DOHH2 (cell line): Measurements from ENCODE around the gene MRTFA.

Source experiments
- H3F3A ChIP-seq: fragments of 200-600 bp; sonication (generic), shearing (Covaris generic); 2 replicates; pipeline ENCODE4 v1.6.0; 2016; ENCODE audit warnings: antibody characterized with exemption, mild to moderate bottlenecking; ENCODE audit not compliant: control insufficient read depth, insufficient read depth
- H3K27ac ChIP-seq: fragments of 200-600 bp; sonication (generic); 2 replicates; pipeline ENCODE4 v1.5.1; 2014; ENCODE audit warnings: low read depth, mild to moderate bottlenecking, low read length, moderate library complexity
- H3K27me3 ChIP-seq: fragments of 200-600 bp; sonication (generic); 2 replicates; pipeline ENCODE4 v1.6.1; 2014; ENCODE audit warnings: mild to moderate bottlenecking, low read length, mixed read lengths; ENCODE audit not compliant: control insufficient read depth
- H3K36me3 ChIP-seq: fragments of 200-600 bp; sonication (generic); 2 replicates; pipeline ENCODE4 v1.6.1; 2014; ENCODE audit warnings: mild to moderate bottlenecking, low read length, moderate library complexity, mixed read lengths; ENCODE audit not compliant: control insufficient read depth
- H3K4me1 ChIP-seq: fragments of 200-600 bp; sonication (generic); 2 replicates; pipeline ENCODE4 v1.6.1; 2014; ENCODE audit warnings: mild to moderate bottlenecking, low read length, mixed read lengths; ENCODE audit not compliant: control insufficient read depth
- H3K4me2 ChIP-seq: fragments of 200-600 bp; sonication (generic); 2 replicates; pipeline ENCODE4 v1.6.0; 2014; ENCODE audit warnings: mild to moderate bottlenecking, low read length, moderate library complexity
- H3K4me3 ChIP-seq: fragments of 200-600 bp; sonication (generic); 2 replicates; pipeline ENCODE4 v1.5.1; 2014; ENCODE audit warnings: mild to moderate bottlenecking, low read length, mixed read lengths
- H3K79me2 ChIP-seq: fragments of 200-600 bp; sonication (generic); 2 replicates; pipeline ENCODE4 v1.6.1; 2014; ENCODE audit warnings: mild to moderate bottlenecking, low read length, mixed read lengths; ENCODE audit not compliant: control insufficient read depth
- H3K9me2 ChIP-seq: fragments of 200-600 bp; sonication (generic); replicated peaks from 2 replicates; pipeline ENCODE4 v1.6.1; 2014; ENCODE audit warnings: mild to moderate bottlenecking, low read length, mixed read lengths; ENCODE audit not compliant: control insufficient read depth
- H3K9me3 ChIP-seq: fragments of 200-600 bp; sonication (generic); 2 replicates; pipeline ENCODE4 v1.6.1; 2014; ENCODE audit warnings: antibody characterized with exemption, low read length, mixed read lengths; ENCODE audit not compliant: control insufficient read depth, insufficient read depth
- H4K20me1 ChIP-seq: fragments of 200-600 bp; sonication (generic); 2 replicates; pipeline ENCODE4 v1.6.0; 2014; ENCODE audit warnings: low read depth, mild to moderate bottlenecking, antibody characterized with exemption, low read length, moderate library complexity; ENCODE audit not compliant: control insufficient read depth, insufficient read depth
- EZH2phosphoT487 ChIP-seq: fragments of 200-600 bp; sonication (generic); IDR thresholded peaks from 2 replicates; pipeline ENCODE4 v1.6.1; 2017; ENCODE audit warnings: borderline replicate concordance, mild to moderate bottlenecking, antibody characterized with exemption, low read length, moderate library complexity, mixed read lengths
- TF ChIP-seq, protein P1 (sequence below): fragments of 200-600 bp; sonication (generic); IDR thresholded peaks from one replicate; pipeline ENCODE4 v1.5.1; 2014; ENCODE audit warnings: antibody characterized with exemption, mild to moderate bottlenecking, low read depth, low read length; ENCODE audit not compliant: poor library complexity, severe bottlenecking

Gene MRTFA

DNA sequence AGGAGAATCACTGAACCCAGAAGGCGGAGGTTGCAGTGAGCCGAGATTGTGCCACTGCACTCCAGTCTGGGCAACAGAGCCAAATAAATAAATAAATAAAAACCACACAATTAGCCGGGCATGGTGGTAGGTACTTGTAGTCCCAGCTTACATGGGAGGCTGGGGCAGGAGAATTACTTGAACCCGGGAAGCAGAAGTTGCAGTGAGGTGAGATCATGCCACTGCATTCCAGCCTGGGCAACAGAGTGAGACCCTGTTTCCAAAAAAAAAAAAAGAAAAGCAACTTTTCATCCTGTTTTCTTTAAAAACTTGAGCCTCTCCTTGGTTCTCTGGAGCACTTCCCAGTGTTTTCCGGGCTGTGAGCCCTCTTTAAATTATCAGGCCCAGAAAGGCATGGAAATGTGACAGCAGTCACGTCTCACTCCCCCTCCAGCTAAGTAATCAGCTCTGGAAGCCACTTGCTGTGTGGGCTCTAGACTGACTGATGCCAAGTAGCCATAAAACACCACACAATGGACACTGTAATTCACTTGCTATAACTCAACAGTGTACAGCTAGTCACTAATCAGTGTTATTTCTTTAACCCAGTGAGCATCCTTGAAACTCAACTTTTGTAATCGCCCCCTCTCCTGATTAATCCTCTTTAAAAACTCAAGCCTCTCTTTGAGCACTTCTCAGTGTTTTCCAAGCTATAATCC lies 29.8 kb upstream of the MRTFA start:
- Histone ChIP-seq H3K27ac (no peak overlapping the region), H3F3A (no peaks in the 10 kb centered on the region), H3K4me1 (no peaks in the 10 kb centered on the region; the same call in 1 of the 2 replicates), H3K36me3 (no peaks in the 10 kb centered on the region), H3K79me2 (no peaks in the 10 kb centered on the region), H3K4me3 (no peak overlapping the region), H3K4me2 (no peak overlapping the region), H3K9me3 (no peaks in the 10 kb centered on the region), H3K9me2 (no peaks in the 10 kb centered on the region), H4K20me1 (no peaks in the 10 kb centered on the region), H3K27me3 (peaks cover 7% of the 10 kb centered on the region; the same call in 1 of the 2 replicates)
- TF ChIP-seq EZH2phosphoT487 = no peak
- TF ChIP-seq, protein P1, sequence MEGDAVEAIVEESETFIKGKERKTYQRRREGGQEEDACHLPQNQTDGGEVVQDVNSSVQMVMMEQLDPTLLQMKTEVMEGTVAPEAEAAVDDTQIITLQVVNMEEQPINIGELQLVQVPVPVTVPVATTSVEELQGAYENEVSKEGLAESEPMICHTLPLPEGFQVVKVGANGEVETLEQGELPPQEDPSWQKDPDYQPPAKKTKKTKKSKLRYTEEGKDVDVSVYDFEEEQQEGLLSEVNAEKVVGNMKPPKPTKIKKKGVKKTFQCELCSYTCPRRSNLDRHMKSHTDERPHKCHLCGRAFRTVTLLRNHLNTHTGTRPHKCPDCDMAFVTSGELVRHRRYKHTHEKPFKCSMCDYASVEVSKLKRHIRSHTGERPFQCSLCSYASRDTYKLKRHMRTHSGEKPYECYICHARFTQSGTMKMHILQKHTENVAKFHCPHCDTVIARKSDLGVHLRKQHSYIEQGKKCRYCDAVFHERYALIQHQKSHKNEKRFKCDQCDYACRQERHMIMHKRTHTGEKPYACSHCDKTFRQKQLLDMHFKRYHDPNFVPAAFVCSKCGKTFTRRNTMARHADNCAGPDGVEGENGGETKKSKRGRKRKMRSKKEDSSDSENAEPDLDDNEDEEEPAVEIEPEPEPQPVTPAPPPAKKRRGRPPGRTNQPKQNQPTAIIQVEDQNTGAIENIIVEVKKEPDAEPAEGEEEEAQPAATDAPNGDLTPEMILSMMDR = no peak

DNA sequence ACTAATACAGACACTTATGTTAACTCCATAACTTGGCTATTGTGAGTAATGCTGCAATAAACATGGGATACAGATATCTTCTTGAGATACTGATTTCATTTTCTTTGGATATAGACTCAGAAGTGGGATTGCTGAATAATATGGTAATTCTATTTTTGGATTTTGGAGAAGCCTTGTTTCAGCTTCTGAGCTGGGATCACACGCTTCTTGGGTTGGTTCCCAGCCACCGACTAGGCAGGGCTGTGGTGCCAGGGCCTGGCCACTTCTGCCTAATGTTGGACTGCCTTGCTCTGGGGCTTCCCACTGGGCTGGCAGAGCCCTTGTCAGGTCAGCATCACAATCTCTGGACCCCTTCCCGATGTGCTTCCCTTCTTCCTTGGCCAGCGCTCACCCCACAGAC lies 28.8 kb upstream of the MRTFA start:
- Histone ChIP-seq H3K4me2 (no peak overlapping the region), H4K20me1 (no peaks in the 10 kb centered on the region), H3K27ac (no peak overlapping the region), H3K27me3 (peaks cover 7% of the 10 kb centered on the region; the same call in 1 of the 2 replicates), H3K36me3 (no peaks in the 10 kb centered on the region), H3K9me2 (no peaks in the 10 kb centered on the region), H3K4me3 (no peak overlapping the region), H3K9me3 (no peaks in the 10 kb centered on the region), H3K4me1 (peaks cover 6% of the 10 kb centered on the region), H3F3A (no peaks in the 10 kb centered on the region), H3K79me2 (no peaks in the 10 kb centered on the region)
- TF ChIP-seq, protein P1 = no peak
- TF ChIP-seq EZH2phosphoT487 = no peak

DNA sequence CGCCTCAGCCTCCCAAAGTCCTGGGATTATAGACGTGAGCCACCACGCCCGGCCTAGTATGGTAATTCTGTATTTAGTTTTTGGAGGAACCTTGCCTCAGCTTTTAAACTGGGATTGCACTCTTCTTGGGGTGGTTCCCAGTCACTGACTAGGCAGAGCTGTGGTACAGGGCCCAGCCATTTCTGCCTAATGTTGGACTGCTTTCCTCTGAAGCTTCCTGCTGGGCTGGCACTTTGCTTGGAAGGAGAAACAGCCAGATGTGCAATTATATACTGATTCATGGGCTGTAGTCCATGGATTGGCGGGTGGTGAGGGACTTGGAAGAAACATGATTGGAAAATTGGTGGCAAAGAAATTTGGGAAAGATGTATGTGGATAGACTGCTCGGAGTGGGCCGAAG lies 25.2 kb upstream of the MRTFA start:
- Histone ChIP-seq H3K36me3 (no peaks in the 10 kb centered on the region), H3K9me2 (no peaks in the 10 kb centered on the region), H3K4me1 (peaks cover 6% of the 10 kb centered on the region), H3K27ac (no peak overlapping the region), H3K4me2 (no peak overlapping the region), H4K20me1 (no peaks in the 10 kb centered on the region), H3F3A (no peaks in the 10 kb centered on the region), H3K4me3 (no peak overlapping the region), H3K9me3 (no peaks in the 10 kb centered on the region), H3K79me2 (no peaks in the 10 kb centered on the region), H3K27me3 (peaks cover 4% of the 10 kb centered on the region; the same call in 1 of the 2 replicates)
- TF ChIP-seq, protein P1 = no peak
- TF ChIP-seq EZH2phosphoT487 = no peak
